ENCODE data around the gene FBXL20. TPM values are rescaled to one million over a fixed set of nuclear protein-coding genes. Genes with fewer than 3 reads are reported as not detected.

Gene FBXL20
- total RNA-seq, 3 donors from 2014 or later (not counting 1 experiment from before 2014, with no cell fraction given), result 25.5 to 34.2 (median 32.4) TPM

- Mint-ChIP-seq H3K9me3 (no peaks in the 10 kb centered on the region), H3K4me3 (no peak overlapping the region), H3K27ac (no peak overlapping the region), H3K36me3 (no peaks in the 10 kb centered on the region), H3K27me3 (ENCODE audit: low read depth in 2 of 2) (peaks cover 27 to 38% of the 10 kb centered on the region in 2 donors), H3K4me1 (peaks cover 0 to 7% of the 10 kb centered on the region in 2 donors)
- WGBS (ENCODE audit: insufficient coverage), result 89% methylated on average over 6 of the region's 8 CpGs
- no peak for ATAC-seq
- H3K27me3 ChIP-seq (ENCODE audit: control insufficient read depth, insufficient read depth, low read length), result peaks cover 3% of the 10 kb centered on the region
- H3K27ac ChIP-seq (ENCODE audit: low read length), result no peak overlapping the region
- intact Hi-C loops (cut with micrococcal nuclease), result no loop called here
- no peaks in the 10 kb centered on the region for H3K4me1 ChIP-seq (ENCODE audit: control insufficient read depth, insufficient read depth, low read length)
- no peak for DNase-seq
- H3K4me3 ChIP-seq (ENCODE audit: low read length), result no peak overlapping the region
- no peak for TF ChIP-seq CTCF (IDR thresholded peaks at IDR 0.05)
- no peaks in the 10 kb centered on the region for H3K9me3 ChIP-seq (ENCODE audit: control insufficient read depth, insufficient read depth, low read length)
- no peaks in the 10 kb centered on the region for H3K36me3 ChIP-seq (ENCODE audit: control insufficient read depth, insufficient read depth, low read length)
Observed at GRCh38 chr17:39218906-39219305, 182.5 kb downstream of the FBXL20 start.

- ATAC-seq (no peak), DNase-seq (no peak)
- 23% methylated on average over 24 of the region's 24 CpGs for WGBS (ENCODE audit: insufficient coverage)
- no peaks in the 10 kb centered on the region for H3K4me1 ChIP-seq (ENCODE audit: control insufficient read depth, insufficient read depth, low read length)
- no peaks in the 10 kb centered on the region for H3K36me3 Mint-ChIP-seq
- H3K9me3 ChIP-seq (ENCODE audit: control insufficient read depth, insufficient read depth, low read length), result no peaks in the 10 kb centered on the region
- no peak overlapping the region for H3K4me3 Mint-ChIP-seq
- intact Hi-C loops (cut with micrococcal nuclease), result no loop called here
- no peak overlapping the region for H3K27ac Mint-ChIP-seq
- no peak overlapping the region for H3K4me3 ChIP-seq (ENCODE audit: low read length)
- no peaks in the 10 kb centered on the region for H3K27me3 ChIP-seq (ENCODE audit: control insufficient read depth, insufficient read depth, low read length)
- no peak overlapping the region for H3K27ac ChIP-seq (ENCODE audit: low read length)
- no peak for TF ChIP-seq CTCF (IDR thresholded peaks at IDR 0.05)
- no peaks in the 10 kb centered on the region for H3K9me3 Mint-ChIP-seq
- H3K4me1 Mint-ChIP-seq, result peaks cover 0 to 4% of the 10 kb centered on the region in 2 donors
- no peaks in the 10 kb centered on the region for H3K36me3 ChIP-seq (ENCODE audit: control insufficient read depth, insufficient read depth, low read length)
- H3K27me3 Mint-ChIP-seq (ENCODE audit: low read depth in 2 of 2), result peaks cover 24 to 33% of the 10 kb centered on the region in 2 donors
Observed at GRCh38 chr17:39217734-39218369, 183.6 kb downstream of the FBXL20 start.

- 84% methylated on average over 9 of the region's 9 CpGs for WGBS (ENCODE audit: insufficient coverage)
- no peak overlapping the region for H3K27ac Mint-ChIP-seq
- Histone ChIP-seq H3K36me3 (ENCODE audit: control insufficient read depth, insufficient read depth, low read length) (no peaks in the 10 kb centered on the region), H3K27ac (ENCODE audit: low read length) (no peak overlapping the region), H3K27me3 (ENCODE audit: control insufficient read depth, insufficient read depth, low read length) (peaks cover 10% of the 10 kb centered on the region), H3K9me3 (ENCODE audit: control insufficient read depth, insufficient read depth, low read length) (no peaks in the 10 kb centered on the region), H3K4me3 (ENCODE audit: low read length) (no peak overlapping the region), H3K4me1 (ENCODE audit: control insufficient read depth, insufficient read depth, low read length) (peaks cover 19% of the 10 kb centered on the region)
- no peak overlapping the region for H3K4me3 Mint-ChIP-seq
- no peak for TF ChIP-seq CTCF (IDR thresholded peaks at IDR 0.05)
- peaks cover 16 to 30% of the 10 kb centered on the region in 2 donors for H3K27me3 Mint-ChIP-seq (ENCODE audit: low read depth in 2 of 2)
- no peak for DNase-seq
- no peak for ATAC-seq
- peaks cover 0 to 18% of the 10 kb centered on the region in 2 donors for H3K4me1 Mint-ChIP-seq
- intact Hi-C loops (cut with micrococcal nuclease), result no loop called here
- H3K36me3 Mint-ChIP-seq, result no peaks in the 10 kb centered on the region
- H3K9me3 Mint-ChIP-seq, result no peaks in the 10 kb centered on the region
Observed at GRCh38 chr17:39213852-39214251, 187.6 kb downstream of the FBXL20 start.

Measured in natural killer cell (primary cell).